Measurements from ENCODE around the gene OR12D1.

The OR12D1 gene

GRCh38 chr6:29462022-29462421 lies 47.3 kb downstream of the OR12D1 start:
- in situ Hi-C loops (cut with HindIII; ENCODE audit: low sequenced_read_pairs), result no loop called here

GRCh38 chr6:29465279-29465678 lies 50.6 kb downstream of the OR12D1 start:
- in situ Hi-C loops (cut with HindIII; ENCODE audit: low sequenced_read_pairs), result no loop called here

DNA sequence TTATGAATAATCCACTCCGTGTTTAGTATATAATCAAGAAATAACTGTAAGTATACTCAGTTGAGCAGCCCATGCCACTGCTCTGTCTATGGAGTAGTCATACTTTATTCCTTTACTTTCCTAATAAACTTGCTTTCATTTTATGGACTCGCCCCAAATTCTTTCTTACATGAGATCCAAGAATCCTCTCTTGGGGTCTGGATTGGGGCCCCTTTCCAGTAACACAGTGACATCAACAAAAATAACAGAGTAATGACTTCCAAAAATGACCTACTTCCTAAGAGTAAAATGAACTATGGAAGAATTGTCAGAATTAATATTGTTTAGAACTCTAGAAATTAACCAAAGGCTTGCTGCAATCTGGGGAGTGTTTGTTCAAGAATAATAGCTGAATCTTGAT lies 51.1 kb downstream of the OR12D1 start:
- in situ Hi-C loops (cut with HindIII; ENCODE audit: low sequenced_read_pairs), result no loop called here

- in situ Hi-C loops (cut with HindIII; ENCODE audit: low sequenced_read_pairs), result no loop called here
Observed at GRCh38 chr6:29466241-29466640, 51.5 kb downstream of the OR12D1 start.
